B cell (primary cell): ENCODE data around the gene NOS1AP. TPM values are rescaled to one million over a fixed set of nuclear protein-coding genes. Genes with fewer than 3 reads are reported as not detected.

Experiments used
- ATAC-seq: fragments of 200-7000 bp; cut with Tn5 transposase; one replicate; pipeline ENCODE4 v1.10.0; 2021; ENCODE audit warnings: low read depth, mild to moderate bottlenecking, moderate number of reproducible peaks, moderate library complexity
- CTCF ChIA-PET: fragments of 350-600 bp; sonication (Branson Sonifier 250); formaldehyde crosslinking; loops from one replicate; lab custom pipeline; 2021; ENCODE audit warnings: antibody characterized with exemption, inconsistent platforms; lab: Charles Lee
- POLR2A ChIA-PET: fragments of 350-600 bp; sonication (Branson Sonifier 250); formaldehyde crosslinking; loops from one replicate; lab custom pipeline; 2021; ENCODE audit warnings: antibody characterized with exemption; lab: Charles Lee
- DNase-seq: peaks from one replicate; pipeline ENCODE4 v3.0.0; 2013
- H2AFZ ChIP-seq: 2 replicates; pipeline ENCODE4 v1.6.1; 2012; ENCODE audit warnings: mild to moderate bottlenecking, low read depth, low read length; ENCODE audit not compliant: insufficient read depth, poor library complexity, severe bottlenecking
- H3K27ac ChIP-seq, 2 donors: 1 replicate in 1 of 2; 2 replicates in 1 of 2; pipeline ENCODE4 v1.5.1; 2012 to 2013; ENCODE audit warnings: low read length in 2 of 2, mild to moderate bottlenecking in 2 of 2, moderate library complexity in 1 of 2
- H3K27me3 ChIP-seq, 4 experiments: fragments of 200-600 bp in 1 of 4; sonication (generic) in 1 of 4; replicated peaks in 1 of 4; 1 replicate in 2 of 4; 2 replicates in 2 of 4; pipeline versions ENCODE4 v1.6.1 to v1.7.0; 2013 to 2016; ENCODE audit warnings: low read length in 3 of 4, mild to moderate bottlenecking in 2 of 4, mixed read lengths in 1 of 4, moderate library complexity in 1 of 4; ENCODE audit not compliant: insufficient read depth in 4 of 4, control insufficient read depth in 3 of 4; ENCODE audit errors: control extremely low read depth in 1 of 4
- H3K36me3 ChIP-seq, 2 experiments: replicated peaks in 1 of 2; 1 replicate in 1 of 2; 2 replicates in 1 of 2; pipeline versions ENCODE4 v1.6.1 to v1.7.1; 2013; ENCODE audit warnings: low read length in 1 of 2; ENCODE audit not compliant: insufficient read depth in 2 of 2, control insufficient read depth in 1 of 2; ENCODE audit errors: control extremely low read depth in 1 of 2, extremely low read depth in 1 of 2
- H3K4me1 ChIP-seq, 2 donors: fragments of 200-600 bp in 1 of 2; sonication (generic) in 1 of 2; 1 replicate in 1 of 2; 2 replicates in 1 of 2; pipeline versions ENCODE4 v1.5.1 to v1.6.1; 2013 to 2017; ENCODE audit warnings: low read length in 2 of 2; ENCODE audit not compliant: control insufficient read depth in 2 of 2, insufficient read depth in 2 of 2
- H3K4me2 ChIP-seq: replicated peaks from 2 replicates; pipeline ENCODE3; 2012; ENCODE audit warnings: mild to moderate bottlenecking, low read depth, low read length; ENCODE audit not compliant: poor library complexity, severe bottlenecking
- H3K4me3 ChIP-seq, 5 experiments: fragments of 200-600 bp in 1 of 5; sonication (generic) in 1 of 5; 1 replicate in 3 of 5; 2 replicates in 2 of 5; pipeline versions ENCODE4 v1.5.1 to v1.7.0; 2011 to 2016; ENCODE audit warnings: low read length in 4 of 5, mild to moderate bottlenecking in 4 of 5, low read depth in 2 of 5, control low read depth in 1 of 5, moderate library complexity in 1 of 5; ENCODE audit not compliant: insufficient read depth in 1 of 5; ENCODE audit errors: control extremely low read depth in 1 of 5, extremely low read depth in 1 of 5
- H3K79me2 ChIP-seq: fragments of 200-600 bp; sonication (generic); one replicate; pipeline ENCODE4 v1.6.0; 2016; ENCODE audit warnings: low read length; ENCODE audit not compliant: control insufficient read depth, insufficient read depth
- H3K9ac ChIP-seq: fragments of 200-600 bp; sonication (generic); 2 replicates; pipeline ENCODE4 v1.6.1; 2017; ENCODE audit warnings: mild to moderate bottlenecking, low read length, moderate library complexity
- H3K9me3 ChIP-seq, 3 donors: one replicate each; pipeline versions ENCODE4 v1.6.1 to v1.7.1; 2013; ENCODE audit warnings: low read length in 2 of 3; ENCODE audit not compliant: control insufficient read depth in 2 of 3, insufficient read depth in 1 of 3; ENCODE audit errors: control extremely low read depth in 1 of 3
- H4K20me1 ChIP-seq: 2 replicates; pipeline ENCODE4 v1.6.0; 2012; ENCODE audit warnings: mild to moderate bottlenecking, low read length; ENCODE audit not compliant: insufficient read depth, control insufficient read depth, poor library complexity, severe bottlenecking
- H3K27ac Mint-ChIP-seq: one replicate; pipeline ENCODE4 v1.8.0; 2021; ENCODE audit warnings: mixed read lengths
- H3K27me3 Mint-ChIP-seq: one replicate; pipeline ENCODE4 v1.8.0; 2021; ENCODE audit warnings: mixed read lengths
- H3K4me1 Mint-ChIP-seq: one replicate; pipeline ENCODE4 v1.8.0; 2021; ENCODE audit warnings: mixed read lengths
- H3K4me3 Mint-ChIP-seq: one replicate; pipeline ENCODE4 v1.8.0; 2021; ENCODE audit warnings: mixed read lengths
- H3K9me3 Mint-ChIP-seq: one replicate; pipeline ENCODE4 v1.8.0; 2022; ENCODE audit warnings: mixed read lengths; ENCODE audit not compliant: insufficient read depth
- CTCF ChIP-seq: fragments of 200-600 bp; IDR thresholded peaks from one replicate; pipeline ENCODE4 v1.8.0; 2022; ENCODE audit warnings: antibody characterized with exemption, mild to moderate bottlenecking
- EZH2 ChIP-seq: IDR thresholded peaks from 2 replicates; pipeline ENCODE4 v1.6.1; 2012; ENCODE audit warnings: borderline replicate concordance, low read depth, mild to moderate bottlenecking, moderate library complexity, low read length; ENCODE audit not compliant: insufficient read depth, poor library complexity, severe bottlenecking
- WGBS: methylation state at CpG from one replicate; pipeline ENCODE4 v1.1.5; 2013; ENCODE audit warnings: missing lambda C conversion rate; ENCODE audit not compliant: insufficient coverage; 5-methylcytosine and 5-hydroxymethylcytosine counted together
- intact Hi-C: fragments of 100-400 bp; cut with micrococcal nuclease; formaldehyde crosslinking; loops from one replicate; pipeline ENCODE4 v1.10.0; 2022
- polyA plus RNA-seq: library from polyadenylated mRNA; depleted of rRNA; stranded (reverse); fragments of >200 nt; gene quantifications from 2 replicates; pipeline ENCODE4 v1.2.3, GENCODE V29; 2012
- total RNA-seq, 2 donors: library from RNA; stranded (reverse); fragments of 120-200 nt in 1 of 2; gene quantifications; 1 replicate in 1 of 2; 2 replicates in 1 of 2; pipeline versions ENCODE4 v1.2.3 to v1.2.4, GENCODE V29; 2013 to 2022

Gene NOS1AP
- total and polyA plus RNA-seq, 2 donors (not counting 1 experiment from before 2014, with no cell fraction given), result 0.32 TPM; not detected in 1

GRCh38 chr1:162144853-162145252, 75.4 kb downstream of the NOS1AP start:
- POLR2A ChIA-PET, result no interaction called here

GRCh38 chr1:162145280-162145965, 75.9 kb downstream of the NOS1AP start:
- WGBS, result 91% methylated on average over 7 of the region's 11 CpGs
- no peak for TF ChIP-seq CTCF
- no peak for TF ChIP-seq EZH2
- ATAC-seq (no peak), DNase-seq (no peak)
- Mint-ChIP-seq H3K27me3 (peaks cover 37% of the 10 kb centered on the region), H3K9me3 (no peaks in the 10 kb centered on the region), H3K4me1 (no peaks in the 10 kb centered on the region), H3K4me3 (no peak overlapping the region), H3K27ac (no peak overlapping the region)
- no peak overlapping the region for H3K9ac ChIP-seq
- H3K4me3 ChIP-seq, result no peak overlapping the region
- no peaks in the 10 kb centered on the region for H4K20me1 ChIP-seq
- H3K27me3 ChIP-seq, result peaks cover 0 to 6% (median 3%) of the 10 kb centered on the region in 4 experiments
- H2AFZ ChIP-seq, result no peak overlapping the region
- H3K4me1 ChIP-seq, result no peaks in the 10 kb centered on the region
- H3K79me2 ChIP-seq, result no peaks in the 10 kb centered on the region
- H3K4me2 ChIP-seq, result no peak overlapping the region
- H3K36me3 ChIP-seq, result no peaks in the 10 kb centered on the region
- no peaks in the 10 kb centered on the region for H3K9me3 ChIP-seq
- H3K27ac ChIP-seq, result no peak overlapping the region
- ChIA-PET POLR2A (no interaction called here), CTCF (no interaction called here)
- intact Hi-C loops, result no loop called here

More at GRCh38 chr1:162144853-162145252, 75.4 kb downstream of the NOS1AP start:
- H3K36me3 ChIP-seq, result no peaks in the 10 kb centered on the region
- H3K9me3 ChIP-seq, result no peaks in the 10 kb centered on the region
- no peak overlapping the region for H3K27ac Mint-ChIP-seq
- H3K27me3 Mint-ChIP-seq, result peaks cover 37% of the 10 kb centered on the region
- no peaks in the 10 kb centered on the region for H3K4me1 Mint-ChIP-seq
- no peaks in the 10 kb centered on the region for H3K79me2 ChIP-seq
- H3K9me3 Mint-ChIP-seq, result no peaks in the 10 kb centered on the region
- no peak overlapping the region for H3K27ac ChIP-seq
- no peak overlapping the region for H3K4me3 Mint-ChIP-seq
- H3K4me3 ChIP-seq, result no peak overlapping the region
- no peak overlapping the region for H3K4me2 ChIP-seq
- H2AFZ ChIP-seq, result no peak overlapping the region
- no peak for TF ChIP-seq EZH2
- CTCF ChIA-PET, result no interaction called here
- H3K9ac ChIP-seq, result no peak overlapping the region
- H3K27me3 ChIP-seq, result peaks cover 0 to 7% (median 5%) of the 10 kb centered on the region in 4 experiments
- DNase-seq (no peak), ATAC-seq (no peak)
- H3K4me1 ChIP-seq, result no peaks in the 10 kb centered on the region
- H4K20me1 ChIP-seq, result no peaks in the 10 kb centered on the region
- 92% methylated on average over 3 of the region's 6 CpGs for WGBS
- intact Hi-C loops, result no loop called here
